Activated CD4-positive, alpha-beta T cell treated with anti-CD3 and anti-CD28 coated beads, Interleukin-2, amount 10 ng/mL, durations not matched to agents 7 days and 5 days (primary cell): ENCODE measurements around the gene TAF6L. TPM values are rescaled to one million over a fixed set of nuclear protein-coding genes. Genes with fewer than 3 reads are reported as not detected.
"Not testable (repeated sequence)": the region's sequence is repeated elsewhere in the genome, so short reads cannot be mapped to it uniquely, and the experiment has no call there.

Experiments used
- CTCF ChIA-PET: fragments of 350-600 bp; sonication (Branson Sonifier 250); formaldehyde crosslinking; loops from one replicate; lab custom pipeline; 2021; ENCODE audit warnings: antibody characterized with exemption; lab: Charles Lee
- POLR2A ChIA-PET: fragments of 350-600 bp; sonication (Branson Sonifier 250); formaldehyde crosslinking; loops from one replicate; lab custom pipeline; 2021; ENCODE audit warnings: antibody characterized with exemption; lab: Charles Lee
- DNase-seq: peaks from one replicate; pipeline ENCODE4 v3.0.0-alpha.2; 2020
- H3K27ac Mint-ChIP-seq: one replicate; pipeline ENCODE4 v1.8.0; 2021; ENCODE audit warnings: mild to moderate bottlenecking, moderate library complexity, mixed read lengths
- H3K27me3 Mint-ChIP-seq: one replicate; pipeline ENCODE4 v1.8.0; 2021; ENCODE audit warnings: mixed read lengths
- H3K36me3 Mint-ChIP-seq: one replicate; pipeline ENCODE4 v1.8.0; 2021; ENCODE audit warnings: low read depth, mixed read lengths
- H3K4me1 Mint-ChIP-seq: one replicate; pipeline ENCODE4 v1.8.0; 2021; ENCODE audit warnings: mixed read lengths
- H3K4me3 Mint-ChIP-seq: one replicate; pipeline ENCODE4 v1.8.0; 2021; ENCODE audit warnings: mild to moderate bottlenecking, moderate library complexity, mixed read lengths
- H3K9me3 Mint-ChIP-seq: one replicate; pipeline ENCODE4 v1.8.0; 2021; ENCODE audit warnings: mixed read lengths
- total RNA-seq, 2 experiments: library from RNA; stranded (reverse); gene quantifications; one replicate each; pipeline ENCODE4 v1.2.3, GENCODE V29; 2021

Gene TAF6L, protein sequence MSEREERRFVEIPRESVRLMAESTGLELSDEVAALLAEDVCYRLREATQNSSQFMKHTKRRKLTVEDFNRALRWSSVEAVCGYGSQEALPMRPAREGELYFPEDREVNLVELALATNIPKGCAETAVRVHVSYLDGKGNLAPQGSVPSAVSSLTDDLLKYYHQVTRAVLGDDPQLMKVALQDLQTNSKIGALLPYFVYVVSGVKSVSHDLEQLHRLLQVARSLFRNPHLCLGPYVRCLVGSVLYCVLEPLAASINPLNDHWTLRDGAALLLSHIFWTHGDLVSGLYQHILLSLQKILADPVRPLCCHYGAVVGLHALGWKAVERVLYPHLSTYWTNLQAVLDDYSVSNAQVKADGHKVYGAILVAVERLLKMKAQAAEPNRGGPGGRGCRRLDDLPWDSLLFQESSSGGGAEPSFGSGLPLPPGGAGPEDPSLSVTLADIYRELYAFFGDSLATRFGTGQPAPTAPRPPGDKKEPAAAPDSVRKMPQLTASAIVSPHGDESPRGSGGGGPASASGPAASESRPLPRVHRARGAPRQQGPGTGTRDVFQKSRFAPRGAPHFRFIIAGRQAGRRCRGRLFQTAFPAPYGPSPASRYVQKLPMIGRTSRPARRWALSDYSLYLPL
- total RNA-seq = 10 to 100 TPM; 17.7 to 19.4 TPM

DNA sequence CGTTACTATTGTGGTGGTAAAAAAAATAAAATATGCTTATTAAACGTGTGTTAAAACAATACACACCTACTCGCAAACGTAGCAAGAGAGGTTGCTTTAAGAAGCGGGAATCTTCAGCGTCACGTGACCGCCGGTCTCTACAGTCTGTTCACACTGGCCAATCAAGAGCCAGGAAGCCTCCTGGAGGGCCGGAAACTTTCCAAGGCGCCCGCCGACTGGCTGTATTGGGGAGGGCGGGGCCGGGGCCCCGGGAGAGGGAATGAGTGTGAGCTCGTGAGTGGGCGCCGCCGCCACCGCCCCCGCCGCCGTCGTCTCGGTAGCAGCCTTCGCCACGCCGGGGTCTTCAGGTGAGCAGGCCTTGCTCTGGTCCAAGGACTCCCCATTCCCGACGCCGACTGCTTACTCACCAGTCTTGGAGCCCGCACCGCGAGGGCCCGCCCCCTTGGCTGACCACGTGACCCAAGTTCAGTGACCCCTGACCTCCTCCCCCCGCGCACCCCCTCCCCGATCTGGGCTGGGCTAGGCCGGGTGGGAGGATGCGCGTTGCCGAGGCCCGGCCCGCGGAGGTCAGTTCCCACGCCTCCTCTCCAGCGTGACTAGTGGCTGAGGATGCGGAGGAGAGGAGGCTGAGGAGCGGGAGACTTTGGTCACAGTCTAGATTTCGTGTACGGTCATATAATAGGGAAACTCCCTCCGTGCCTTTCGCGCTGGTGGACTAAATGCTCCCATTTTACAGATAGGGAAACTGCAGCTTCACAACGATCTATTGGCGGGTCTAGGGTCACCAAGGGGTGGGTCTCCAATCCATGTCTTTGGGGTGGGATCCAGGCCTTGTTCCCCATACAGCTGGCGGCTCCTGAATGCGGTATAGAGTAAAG is at the start of gene TAF6L:
TAF6L (plus strand) TSS at position 253 of the 878 bp plus-strand sequence. CDS start 4,388 bp downstream, outside the sequence.
- Mint-ChIP-seq H3K9me3 (no peaks in the 10 kb centered on the region), H3K27ac (peak within 1 kb of the TSS; percentile 93), H3K27me3 (no peaks in the 10 kb centered on the region), H3K4me3 (peak within 1 kb of the TSS; percentile 79), H3K36me3 (peaks cover 20% of the 10 kb centered on the region), H3K4me1 (peaks cover 26% of the 10 kb centered on the region)
- DNase-seq = peak; percentile 95
- ChIA-PET POLR2A (interaction anchor here (1.0 to 1.2 kb wide), 3 partner anchors 18 to 110 kb away, joined by 3 to 4 read pairs (median 4); partner anchors contain the start of genes SLC3A2 and ZBTB3), CTCF (interaction anchor here (0.7 to 13.5 kb wide), 11 partner anchors 9 to 118 kb away, joined by 3 to 170 read pairs (median 3); partner anchors contain the start of genes INTS5, POLR2G, STX5 and TMEM179B)

DNA sequence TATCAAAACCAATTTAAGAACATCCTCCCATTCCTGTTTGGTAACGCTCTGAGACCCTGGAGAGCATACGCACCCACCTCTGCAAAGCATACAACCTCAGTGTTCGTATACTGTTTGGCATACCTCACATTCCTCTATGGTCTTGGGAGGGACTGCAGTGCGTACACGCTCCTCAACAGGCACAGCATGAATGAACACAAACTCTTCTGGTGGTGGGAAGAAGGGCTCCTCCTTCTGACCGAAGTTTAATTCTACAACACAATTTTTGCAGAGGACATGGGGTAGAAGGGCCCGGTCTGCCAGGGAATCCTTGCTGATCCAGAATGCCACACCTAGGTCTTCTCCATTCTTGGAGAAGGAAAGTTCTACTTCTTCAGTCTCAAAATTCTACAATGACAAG is 49.2 kb upstream of the TAF6L start:
- Mint-ChIP-seq H3K4me1 (peaks cover 72% of the 10 kb centered on the region), H3K9me3 (no peaks in the 10 kb centered on the region), H3K36me3 (peaks cover 89% of the 10 kb centered on the region), H3K27me3 (no peaks in the 10 kb centered on the region), H3K27ac (no peak overlapping the region), H3K4me3 (no peak overlapping the region)
- POLR2A ChIA-PET = no interaction called here
- CTCF ChIA-PET = no interaction called here
- DNase-seq = no peak

GRCh38 chr11:62724171-62724570 is 47.0 kb upstream of the TAF6L start:
- no peak for DNase-seq
- POLR2A ChIA-PET = no interaction called here
- peaks cover 79% of the 10 kb centered on the region for H3K36me3 Mint-ChIP-seq
- H3K27ac Mint-ChIP-seq = no peak overlapping the region
- peak overlapping the region; percentile 96 for H3K4me3 Mint-ChIP-seq
- peaks cover 61% of the 10 kb centered on the region for H3K4me1 Mint-ChIP-seq
- no peaks in the 10 kb centered on the region for H3K9me3 Mint-ChIP-seq
- CTCF ChIA-PET = interaction anchor here (1.1 to 3.5 kb wide), 6 partner anchors 10 to 157 kb away, joined by 3 to 11 read pairs (median 3); partner anchors contain the start of gene TMEM179B
- no peaks in the 10 kb centered on the region for H3K27me3 Mint-ChIP-seq

DNA sequence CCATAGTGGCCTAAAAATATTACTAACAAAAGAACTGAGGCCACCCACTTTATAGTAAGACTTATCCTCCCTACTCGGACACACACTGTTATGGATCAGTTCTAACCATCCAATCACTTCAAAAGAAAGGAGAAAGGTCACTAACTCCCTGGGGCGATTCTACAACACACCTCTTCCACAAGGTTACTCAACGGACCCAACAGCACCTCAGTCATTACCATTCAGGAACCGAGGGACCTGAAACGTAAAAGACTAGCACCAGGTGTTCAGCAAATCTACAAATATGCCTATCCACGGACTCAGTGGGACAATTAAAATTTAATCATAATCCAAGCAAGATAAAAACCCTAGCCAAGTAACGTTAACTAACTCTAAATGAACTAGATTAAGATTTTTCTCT is 45.5 kb upstream of the TAF6L start:
- H3K36me3 Mint-ChIP-seq = peaks cover 74% of the 10 kb centered on the region
- DNase-seq = no peak
- POLR2A ChIA-PET = interaction anchor here (0.9 kb wide), 1 partner anchor 136 kb away, joined by 3 read pairs; no protein-coding TSS in a partner anchor
- peak overlapping the region; percentile 96 for H3K4me3 Mint-ChIP-seq
- CTCF ChIA-PET = interaction anchor here (0.7 to 3.5 kb wide), 3 partner anchors 33 to 156 kb away, joined by 4 to 11 read pairs (median 7); partner anchors contain the start of gene TMEM179B
- peak overlapping the region; percentile 98 for H3K27ac Mint-ChIP-seq
- H3K9me3 Mint-ChIP-seq = no peaks in the 10 kb centered on the region
- H3K27me3 Mint-ChIP-seq = no peaks in the 10 kb centered on the region
- H3K4me1 Mint-ChIP-seq = peaks cover 61% of the 10 kb centered on the region

DNA sequence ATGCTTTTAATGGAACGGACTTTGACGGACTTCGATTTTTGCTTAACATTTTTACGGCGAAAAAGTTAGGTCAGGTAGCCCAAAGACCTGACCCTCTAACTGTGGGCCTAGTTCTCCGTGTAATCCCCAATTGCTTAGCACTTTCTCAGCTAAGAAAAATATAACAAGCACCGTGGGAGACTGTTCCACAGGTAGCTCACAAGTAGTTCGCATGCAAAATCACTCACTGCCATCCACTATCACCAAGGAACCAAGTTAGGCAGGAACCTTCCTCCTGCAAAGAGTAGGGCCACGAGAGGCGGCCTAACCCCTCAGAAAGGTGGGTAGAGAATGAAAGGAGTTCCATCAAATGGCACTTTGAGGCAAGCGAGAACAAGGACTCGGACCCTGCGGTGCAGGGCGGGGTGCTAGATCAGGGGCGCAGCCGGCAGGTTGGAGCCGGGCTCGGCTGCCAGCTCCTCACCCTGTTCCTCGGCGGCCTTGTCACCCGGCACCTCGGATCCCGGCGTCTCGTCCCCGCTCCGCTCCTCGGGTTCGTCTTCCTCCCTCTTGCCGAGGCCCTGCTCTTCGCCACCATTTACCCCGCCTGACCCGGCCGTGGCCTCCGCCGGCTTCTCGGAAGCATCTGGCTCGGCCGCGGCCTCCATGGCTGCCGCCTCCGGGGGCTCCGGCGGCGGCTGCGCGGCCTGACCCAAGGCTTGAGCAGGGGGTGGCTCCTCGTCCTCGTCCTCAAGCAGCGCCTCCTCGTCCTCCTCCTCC is 44.9 kb upstream of the TAF6L start:
- Mint-ChIP-seq H3K27me3 (no peaks in the 10 kb centered on the region), H3K36me3 (peaks cover 71% of the 10 kb centered on the region), H3K27ac (peak overlapping the region; percentile 98), H3K4me3 (peak overlapping the region; percentile 96), H3K4me1 (peaks cover 60% of the 10 kb centered on the region), H3K9me3 (no peaks in the 10 kb centered on the region)
- CTCF ChIA-PET = interaction anchor here (0.6 to 1.6 kb wide), 9 partner anchors 21 to 155 kb away, joined by 3 to 8 read pairs (median 4); partner anchors contain the start of genes TUT1, UQCC3 and ZBTB3
- POLR2A ChIA-PET = interaction anchor here (0.7 to 1.6 kb wide), 6 partner anchors 20 to 155 kb away, joined by 3 to 17 read pairs (median 3); partner anchors contain the start of genes SLC3A2 and TUT1
- no peak for DNase-seq

DNA sequence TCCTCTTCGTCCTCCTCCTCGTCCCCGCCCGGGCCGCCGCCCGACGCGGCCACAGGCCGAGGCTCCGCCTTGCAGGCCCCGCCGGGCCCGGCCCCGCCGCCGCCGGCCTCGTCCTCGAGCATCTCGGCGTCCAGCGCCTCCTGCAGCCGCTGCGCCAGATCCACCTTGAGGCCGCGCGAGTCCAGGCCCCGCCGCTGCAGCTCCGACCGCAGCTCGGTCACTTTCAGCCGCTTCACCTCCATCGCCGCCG is 44.4 kb upstream of the TAF6L start:
- peaks cover 68% of the 10 kb centered on the region for H3K36me3 Mint-ChIP-seq
- peak overlapping the region; percentile 96 for H3K4me3 Mint-ChIP-seq
- no peak for DNase-seq
- H3K9me3 Mint-ChIP-seq = no peaks in the 10 kb centered on the region
- peaks cover 57% of the 10 kb centered on the region for H3K4me1 Mint-ChIP-seq
- H3K27ac Mint-ChIP-seq = peak overlapping the region; percentile 98
- ChIA-PET POLR2A (interaction anchor here (0.9 to 1.6 kb wide), 6 partner anchors 18 to 155 kb away, joined by 3 to 17 read pairs (median 3); partner anchors contain the start of genes GANAB, SLC3A2 and TUT1), CTCF (interaction anchor here (0.8 to 1.6 kb wide), 10 partner anchors 10 to 136 kb away, joined by 3 to 8 read pairs (median 3); partner anchors contain the start of genes TMEM179B, TUT1, UQCC3 and ZBTB3)
- H3K27me3 Mint-ChIP-seq = no peaks in the 10 kb centered on the region

GRCh38 chr11:62727165-62727871 is 43.9 kb upstream of the TAF6L start, which contains the start of gene HNRNPUL2:
Gene HNRNPUL2 (minus strand): TSS chr11:62727457. CDS start chr11:62727156, 301 bp downstream.
- Mint-ChIP-seq H3K9me3 (no peaks in the 10 kb centered on the region), H3K27ac (peak within 1 kb of the TSS; percentile 98), H3K4me1 (peaks cover 53% of the 10 kb centered on the region), H3K4me3 (peak within 1 kb of the TSS; percentile 96), H3K27me3 (no peaks in the 10 kb centered on the region), H3K36me3 (peaks cover 63% of the 10 kb centered on the region)
- ChIA-PET CTCF (interaction anchor here (0.6 to 1.6 kb wide), 17 partner anchors 11 to 901 kb away, joined by 3 to 8 read pairs (median 3); partner anchors contain the start of genes POLR2G, SLC3A2, TMEM179B and TUT1), POLR2A (interaction anchor here (0.6 to 1.6 kb wide), 8 partner anchors 18 to 538 kb away, joined by 3 to 17 read pairs (median 4); partner anchors contain the start of genes GANAB, SLC3A2 and TUT1)
- peak; percentile 98 for DNase-seq

- DNase-seq = peak; percentile 93
- Mint-ChIP-seq H3K36me3 (peaks cover 60% of the 10 kb centered on the region), H3K4me3 (peak overlapping the region; percentile 96), H3K27ac (peak overlapping the region; percentile 98), H3K9me3 (no peaks in the 10 kb centered on the region), H3K27me3 (no peaks in the 10 kb centered on the region), H3K4me1 (peaks cover 49% of the 10 kb centered on the region)
- POLR2A ChIA-PET = interaction anchor here (0.6 to 1.6 kb wide), 7 partner anchors 19 to 539 kb away, joined by 3 to 17 read pairs (median 4); partner anchors contain the start of genes GANAB, SLC3A2 and TUT1
- CTCF ChIA-PET = interaction anchor here (0.6 to 1.6 kb wide), 14 partner anchors 11 to 900 kb away, joined by 3 to 8 read pairs (median 3); partner anchors contain the start of genes POLR2G, SLC3A2, TMEM179B and TUT1
These were observed 43.4 kb upstream of the TAF6L start for GRCh38 chr11:62727872-62728170.

GRCh38 chr11:62728171-62728988 is 42.8 kb upstream of the TAF6L start, which contains the start of gene TTC9C:
Gene TTC9C (plus strand): TSS chr11:62728486. CDS start chr11:62728849, 363 bp downstream.
- H3K4me1 Mint-ChIP-seq = peaks cover 50% of the 10 kb centered on the region
- ChIA-PET CTCF (interaction anchor here (0.6 to 2.9 kb wide), 9 partner anchors 10 to 304 kb away, joined by 3 to 13 read pairs (median 3); partner anchors contain the start of genes POLR2G, SLC3A2, TUT1 and ZBTB3), POLR2A (interaction anchor here (0.5 to 1.0 kb wide), 4 partner anchors 8 to 539 kb away, joined by 3 to 9 read pairs (median 3); partner anchors contain the start of gene SLC3A2)
- H3K4me3 Mint-ChIP-seq = peak within 1 kb of the TSS; percentile 96
- H3K27me3 Mint-ChIP-seq = no peaks in the 10 kb centered on the region
- peak within 1 kb of the TSS; percentile 98 for H3K27ac Mint-ChIP-seq
- peaks cover 60% of the 10 kb centered on the region for H3K36me3 Mint-ChIP-seq
- DNase-seq = peak; percentile 89
- H3K9me3 Mint-ChIP-seq = no peaks in the 10 kb centered on the region

DNA sequence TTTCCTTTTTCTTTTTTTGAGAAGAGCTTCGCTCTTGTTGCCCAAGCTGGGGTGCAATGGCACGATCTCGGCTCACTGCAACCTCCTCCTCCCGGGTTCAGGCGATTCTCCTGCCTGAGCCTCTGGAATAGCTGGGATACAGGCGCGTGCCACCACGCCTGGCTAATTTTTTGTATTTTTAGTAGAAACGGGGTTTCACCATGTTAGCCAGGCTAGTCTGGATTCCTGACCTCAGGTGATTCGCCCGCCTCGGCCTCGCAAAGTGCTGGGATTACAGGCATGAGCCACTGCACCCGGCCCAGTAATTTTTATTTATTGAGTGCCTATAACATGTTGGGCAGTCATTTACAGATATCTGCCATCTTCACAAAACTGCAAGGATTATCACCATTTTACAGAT is 41.1 kb upstream of the TAF6L start:
- Mint-ChIP-seq H3K4me3 (peak overlapping the region; percentile 96), H3K27ac (peak overlapping the region; percentile 25), H3K4me1 (peaks cover 34% of the 10 kb centered on the region), H3K36me3 (peaks cover 44% of the 10 kb centered on the region)
- CTCF ChIA-PET = interaction anchor here (0.8 to 2.9 kb wide), 4 partner anchors 8 to 57 kb away, joined by 3 to 13 read pairs (median 5); partner anchors contain the start of gene ZBTB3
- POLR2A ChIA-PET, DNase-seq, H3K27me3 Mint-ChIP-seq, H3K9me3 Mint-ChIP-seq: not testable (repeated sequence)
